PC-9 (cell line): Measurements from ENCODE around the gene NUFIP2. TPM values are rescaled to one million over a fixed set of nuclear protein-coding genes. Genes with fewer than 3 reads are reported as not detected.
A peak's percentile ranks its signal among the peaks of the same experiment; 100 is the strongest.

Source experiments
- BruUV-seq: library from RNA; stranded (reverse); fragments of 400-500 nt; replicated peaks from 2 replicates; lab custom pipeline; 2021; lab: Mats Ljungman, UMichigan
- CTCF ChIA-PET: fragments of 300-600 bp; sonication (Branson Sonifier 250); formaldehyde crosslinking; loops from one replicate; lab custom pipeline; 2022; ENCODE audit warnings: antibody characterized with exemption; lab: Charles Lee
- POLR2A ChIA-PET: fragments of 300-600 bp; sonication (Branson Sonifier 250); formaldehyde crosslinking; loops from one replicate; lab custom pipeline; 2022; ENCODE audit warnings: antibody characterized with exemption; ENCODE audit not compliant: unreplicated experiment; lab: Charles Lee
- DNase-seq, 2 experiments: peaks; one replicate each; pipeline versions ENCODE4 v3.0.0 to v3.0.0-alpha.2; 2015 to 2022; ENCODE audit warnings: mixed read lengths in 1 of 2
- H2AFZ ChIP-seq: fragments of 200-600 bp; sonication (generic); 2 replicates; pipeline ENCODE4 v1.8.1; 2017; ENCODE audit warnings: antibody characterized with exemption
- H3F3A ChIP-seq: fragments of 200-600 bp; sonication (generic); 2 replicates; pipeline ENCODE4 v1.8.1; 2017; ENCODE audit warnings: antibody characterized with exemption, mild to moderate bottlenecking, low read depth; ENCODE audit not compliant: insufficient read depth
- H3K27ac ChIP-seq: fragments of 200-600 bp; sonication (generic); 2 replicates; pipeline ENCODE4 v1.6.1; 2016; ENCODE audit warnings: mixed run types
- H3K27me3 ChIP-seq: fragments of 200-600 bp; sonication (generic); 2 replicates; pipeline ENCODE4 v1.6.1; 2016; ENCODE audit warnings: low read depth, mixed run types; ENCODE audit not compliant: insufficient read depth
- H3K36me3 ChIP-seq: fragments of 200-600 bp; sonication (generic); 2 replicates; pipeline ENCODE4 v1.6.1; 2016; ENCODE audit warnings: low read depth, mixed run types
- H3K4me1 ChIP-seq: fragments of 200-600 bp; sonication (generic); replicated peaks from 2 replicates; pipeline ENCODE4 v1.6.1; 2016; ENCODE audit warnings: mixed run types; ENCODE audit not compliant: insufficient read depth
- H3K4me2 ChIP-seq: fragments of 200-600 bp; sonication (generic); 2 replicates; pipeline ENCODE4 v1.6.1; 2017; ENCODE audit warnings: mixed run types
- H3K4me3 ChIP-seq: fragments of 200-600 bp; sonication (generic); 2 replicates; pipeline ENCODE4 v1.6.1; 2016; ENCODE audit warnings: mixed run types
- H3K79me2 ChIP-seq: fragments of 200-600 bp; sonication (generic); 2 replicates; pipeline ENCODE4 v1.6.1; 2017; ENCODE audit warnings: low read depth, mixed run types
- H3K9me2 ChIP-seq: fragments of 200-600 bp; sonication (generic); 2 replicates; pipeline ENCODE4 v1.8.1; 2017; ENCODE audit warnings: mild to moderate bottlenecking; ENCODE audit not compliant: insufficient read depth
- H3K9me3 ChIP-seq: fragments of 200-600 bp; sonication (generic); 2 replicates; pipeline ENCODE4 v1.8.1; 2016; ENCODE audit warnings: low read depth; ENCODE audit not compliant: insufficient read depth
- H4K20me1 ChIP-seq: fragments of 200-600 bp; sonication (generic); 2 replicates; pipeline ENCODE4 v1.8.1; 2017; ENCODE audit not compliant: insufficient read depth
- CTCF ChIP-seq: fragments of 200-600 bp; sonication (generic); conservative IDR thresholded peaks from 2 replicates; pipeline ENCODE4 v1.6.1; 2017; ENCODE audit warnings: mixed run types, antibody characterized with exemption, mild to moderate bottlenecking, moderate library complexity
- EZH2 ChIP-seq: fragments of 200-600 bp; sonication (generic); IDR thresholded peaks from 2 replicates; pipeline ENCODE4 v1.8.0; 2017; ENCODE audit warnings: antibody characterized with exemption, low read depth
- intact Hi-C: fragments of 100-400 bp; cut with micrococcal nuclease; formaldehyde crosslinking; loops from one replicate; pipeline ENCODE4 v1.10.0; 2022; ENCODE audit not compliant: unreplicated experiment
- total RNA-seq: library from RNA; stranded (reverse); gene quantifications from 2 replicates; pipeline ENCODE4 v1.2.3, GENCODE V29; 2021

NUFIP2 gene
- total RNA-seq, 1 experiment from 2014 or later: 73.1 TPM

- ChIA-PET POLR2A (no interaction called here), CTCF (no interaction called here)
- Histone ChIP-seq H3K9me2 (no peaks in the 10 kb centered on the region), H3K27ac (no peak overlapping the region), H3K79me2 (no peaks in the 10 kb centered on the region), H3K9me3 (no peaks in the 10 kb centered on the region), H3K4me3 (no peak overlapping the region), H4K20me1 (no peaks in the 10 kb centered on the region), H3K4me2 (no peak overlapping the region), H3K4me1 (peaks cover 7% of the 10 kb centered on the region), H3F3A (no peaks in the 10 kb centered on the region; the same call in 1 of the 2 replicates), H2AFZ (no peak overlapping the region), H3K27me3 (no peaks in the 10 kb centered on the region), H3K36me3 (no peaks in the 10 kb centered on the region)
- intact Hi-C loops: no loop called here
- TF ChIP-seq EZH2: no peak
- no peak for TF ChIP-seq CTCF
- no peak for DNase-seq
- no TSS peak for BruUV-seq
Measured at GRCh38 chr17:29299031-29299430, 5.1 kb upstream of the NUFIP2 start.

- H3K4me1 ChIP-seq: peaks cover 19% of the 10 kb centered on the region
Measured at GRCh38 chr17:29295420-29295819, 1.5 kb upstream of the NUFIP2 start.

GRCh38 chr17:29294580-29294900 is 592 bp upstream of the NUFIP2 start:
- POLR2A ChIA-PET: interaction anchor here (0.5 to 1.0 kb wide), 16 partner anchors 11 to 1144 kb away, joined by 3 to 11 read pairs (median 4); partner anchors contain the start of genes MYO18A and PHF12

More at GRCh38 chr17:29295420-29295819, 1.5 kb upstream of the NUFIP2 start:
- Histone ChIP-seq H3K9me2 (no peaks in the 10 kb centered on the region), H3F3A (peaks cover 9% of the 10 kb centered on the region), H2AFZ (no peak overlapping the region), H3K27me3 (no peaks in the 10 kb centered on the region), H3K79me2 (peaks cover 32% of the 10 kb centered on the region), H3K36me3 (no peaks in the 10 kb centered on the region; the same call in 1 of the 2 replicates), H4K20me1 (peaks cover 18% of the 10 kb centered on the region), H3K4me2 (no peak overlapping the region), H3K9me3 (no peaks in the 10 kb centered on the region), H3K4me3 (no peak overlapping the region), H3K27ac (no peak overlapping the region)
- POLR2A ChIA-PET: no interaction called here
- no peak for TF ChIP-seq EZH2
- no peak for TF ChIP-seq CTCF
- no TSS peak for BruUV-seq
- no peak for DNase-seq
- CTCF ChIA-PET: no interaction called here
- intact Hi-C loops: loop anchor here (2.0 kb wide), 1 partner anchor 271 kb away; the partner anchor contains the start of gene ABHD15

More at GRCh38 chr17:29294580-29294900, 592 bp upstream of the NUFIP2 start:
- no peaks in the 10 kb centered on the region for H3K9me3 ChIP-seq
- H3K4me1 ChIP-seq: peaks cover 28% of the 10 kb centered on the region
- peaks cover 27% of the 10 kb centered on the region for H4K20me1 ChIP-seq
- DNase-seq: no peak
- H3F3A ChIP-seq: peaks cover 13% of the 10 kb centered on the region
- peak overlapping the region; percentile 87 for H2AFZ ChIP-seq
- H3K79me2 ChIP-seq: peaks cover 41% of the 10 kb centered on the region
- intact Hi-C loops: loop anchor here (2.0 to 5.0 kb wide), 3 partner anchors 77 to 272 kb away; partner anchors contain the start of gene ABHD15
- H3K36me3 ChIP-seq: peaks cover 6% of the 10 kb centered on the region
- no peaks in the 10 kb centered on the region for H3K9me2 ChIP-seq
- BruUV-seq: TSS peak; percentile 96
- peak overlapping the region; percentile 77 for H3K4me2 ChIP-seq
- peak overlapping the region; percentile 92 for H3K4me3 ChIP-seq
- CTCF ChIA-PET: no interaction called here
- H3K27me3 ChIP-seq: no peaks in the 10 kb centered on the region
- H3K27ac ChIP-seq: peak overlapping the region; percentile 78
- TF ChIP-seq CTCF: no peak
- TF ChIP-seq EZH2: no peak
